Measurements from ENCODE around the gene ABL1. TPM values are rescaled to one million over a fixed set of nuclear protein-coding genes. Genes with fewer than 3 reads are reported as not detected.

The ABL1 gene
- polyA plus RNA-seq, 1 of the 3 experiments (the other 2 are of a cell fraction): 24.6 TPM

- WGBS (ENCODE audit: low lambda C conversion rate): 37% methylated on average over 20 of the region's 29 CpGs
- H3K9me3 ChIP-seq: no peaks in the 10 kb centered on the region
- no peaks in the 10 kb centered on the region for H3K79me2 ChIP-seq (ENCODE audit: insufficient read depth)
- peaks cover 14% of the 10 kb centered on the region; the same call in 1 of the 2 replicates for H4K20me1 ChIP-seq (ENCODE audit: insufficient read depth)
- no peak overlapping the region for H3K4me3 ChIP-seq (ENCODE audit: low read depth in 2 of 2, low read length in 1 of 2)
- no peaks in the 10 kb centered on the region for H3K27me3 ChIP-seq (ENCODE audit: insufficient read depth)
- peaks cover 0 to 3% of the 10 kb centered on the region in 2 experiments; a peak in 1 of 4 replicates for H3K4me1 ChIP-seq (ENCODE audit: control insufficient read depth in 1 of 2, insufficient read depth in 2 of 2, low read depth in 1 of 2, low read length in 1 of 2)
- H2AFZ ChIP-seq (ENCODE audit: low read depth): no peak overlapping the region
- ChIA-PET POLR2A (no interaction called here), CTCF (interaction anchor here (1.0 to 1.4 kb wide), 5 partner anchors 28 to 44 kb away, joined by 3 to 4 read pairs (median 4); no protein-coding TSS in a partner anchor)
- no peak overlapping the region for H3K4me2 ChIP-seq
- H3F3A ChIP-seq (replicated peaks; ENCODE audit: insufficient read depth): peaks cover 2% of the 10 kb centered on the region
- no peak overlapping the region for H3K27ac ChIP-seq (ENCODE audit: low read depth in 2 of 2, low read length in 1 of 2)
- TF ChIP-seq CHD2 (IDR thresholded peaks at IDR 0.05; ENCODE audit: low read length, partially characterized antibody) (no peak), YY1 (IDR thresholded peaks at IDR 0.05; ENCODE audit: low read depth) (no peak), NRF1 (IDR thresholded peaks at IDR 0.05; ENCODE audit: low read depth, low read length) (no peak), TCF12 (IDR thresholded peaks at IDR 0.05) (no peak), USF1 (IDR thresholded peaks at IDR 0.05; ENCODE audit: borderline replicate concordance, low read depth) (no peak), JUND (IDR thresholded peaks at IDR 0.05) (no peak), TEAD4 (IDR thresholded peaks at IDR 0.05; ENCODE audit: borderline replicate concordance, insufficient read depth) (no peak), RAD21 (IDR thresholded peaks at IDR 0.05; ENCODE audit: low read length) (no peak), MXI1 (IDR thresholded peaks at IDR 0.05; ENCODE audit: low read depth, low read length) (no peak), MAX (IDR thresholded peaks at IDR 0.05; ENCODE audit: low read depth) (no peak), SMC3 (IDR thresholded peaks at IDR 0.05; ENCODE audit: low read depth, low read length) (no peak), FOSL2 (IDR thresholded peaks at IDR 0.05; ENCODE audit: borderline replicate concordance, low read depth) (no peak), IRF3 (IDR thresholded peaks at IDR 0.05; ENCODE audit: low read depth, low read length) (no peak), MEF2A (IDR thresholded peaks at IDR 0.05; ENCODE audit: borderline replicate concordance, low read depth) (no peak), FOXJ3 (CRISPR knock-in tag; IDR thresholded peaks at IDR 0.05) (no peak), RFX5 (IDR thresholded peaks at IDR 0.05; ENCODE audit: low read length) (no peak), USF2 (IDR thresholded peaks at IDR 0.05; ENCODE audit: borderline replicate concordance, low read depth, low read length) (no peak), TAF1 (IDR thresholded peaks at IDR 0.05; ENCODE audit: borderline replicate concordance, low read depth, low read length) (no peak)
- peaks cover 5 to 14% of the 10 kb centered on the region in 2 experiments for H3K36me3 ChIP-seq (replicated peaks in 1 of 2; ENCODE audit: control insufficient read depth in 1 of 2, insufficient read depth in 2 of 2, low read length in 1 of 2)
- H3K9me2 ChIP-seq: no peaks in the 10 kb centered on the region
- no peak overlapping the region for H3K9ac ChIP-seq
- peak; percentile 70 for DNase-seq
Measured at GRCh38 chr9:130897848-130898551, 62.9 kb downstream of the ABL1 start.

Data from SK-N-SH (cell line).